Measurements from ENCODE around the gene OSBPL8. TPM values are rescaled to one million over a fixed set of nuclear protein-coding genes. Genes with fewer than 3 reads are reported as not detected.

The OSBPL8 gene
- total RNA-seq, 2 experiments from 2014 or later, result 154 to 160 TPM

DNA sequence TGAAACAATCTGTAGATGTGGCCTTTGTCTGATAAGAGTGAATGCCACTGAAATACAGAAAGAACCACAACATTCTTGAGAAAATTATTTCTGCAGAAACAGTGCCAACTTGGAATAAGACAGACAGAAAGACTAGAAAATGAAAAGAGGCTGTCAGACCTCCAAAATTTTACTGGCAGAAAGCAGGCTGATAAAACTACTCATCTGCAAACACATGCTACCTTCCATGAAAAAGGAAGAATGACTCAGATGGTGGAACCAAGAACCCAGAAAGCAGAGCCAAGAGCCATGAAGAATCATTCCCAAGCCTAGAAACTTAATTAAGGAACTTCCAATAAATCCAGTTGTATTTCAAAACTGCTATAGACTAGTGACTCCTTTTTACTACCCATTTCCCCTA is 31.9 kb upstream of the OSBPL8 start:
- CTCF ChIA-PET, result no interaction called here
- TF ChIP-seq, protein P1, sequence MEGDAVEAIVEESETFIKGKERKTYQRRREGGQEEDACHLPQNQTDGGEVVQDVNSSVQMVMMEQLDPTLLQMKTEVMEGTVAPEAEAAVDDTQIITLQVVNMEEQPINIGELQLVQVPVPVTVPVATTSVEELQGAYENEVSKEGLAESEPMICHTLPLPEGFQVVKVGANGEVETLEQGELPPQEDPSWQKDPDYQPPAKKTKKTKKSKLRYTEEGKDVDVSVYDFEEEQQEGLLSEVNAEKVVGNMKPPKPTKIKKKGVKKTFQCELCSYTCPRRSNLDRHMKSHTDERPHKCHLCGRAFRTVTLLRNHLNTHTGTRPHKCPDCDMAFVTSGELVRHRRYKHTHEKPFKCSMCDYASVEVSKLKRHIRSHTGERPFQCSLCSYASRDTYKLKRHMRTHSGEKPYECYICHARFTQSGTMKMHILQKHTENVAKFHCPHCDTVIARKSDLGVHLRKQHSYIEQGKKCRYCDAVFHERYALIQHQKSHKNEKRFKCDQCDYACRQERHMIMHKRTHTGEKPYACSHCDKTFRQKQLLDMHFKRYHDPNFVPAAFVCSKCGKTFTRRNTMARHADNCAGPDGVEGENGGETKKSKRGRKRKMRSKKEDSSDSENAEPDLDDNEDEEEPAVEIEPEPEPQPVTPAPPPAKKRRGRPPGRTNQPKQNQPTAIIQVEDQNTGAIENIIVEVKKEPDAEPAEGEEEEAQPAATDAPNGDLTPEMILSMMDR (IDR thresholded peaks at IDR 0.05), result no peak
- Histone ChIP-seq H3K4me3 (ENCODE audit: low read length) (no peak overlapping the region), H3K9me3 (ENCODE audit: control insufficient read depth in 1 of 2, insufficient read depth in 1 of 2, low read length in 2 of 2) (no peaks in the 10 kb centered on the region), H3K4me1 (ENCODE audit: insufficient read depth, low read length) (no peaks in the 10 kb centered on the region), H3K27me3 (ENCODE audit: control insufficient read depth in 1 of 2, insufficient read depth in 2 of 2, low read length in 2 of 2) (no peaks in the 10 kb centered on the region), H3K36me3 (ENCODE audit: insufficient read depth, low read length) (no peaks in the 10 kb centered on the region), H3K27ac (ENCODE audit: low read depth in 1 of 2, low read length in 2 of 2) (no peak overlapping the region)
- H3K4me3 Mint-ChIP-seq, result no peak overlapping the region
- H3K9me3 Mint-ChIP-seq, result no peaks in the 10 kb centered on the region
- peaks cover 4% of the 10 kb centered on the region for H3K4me1 Mint-ChIP-seq (ENCODE audit: low read depth)
- POLR2A ChIA-PET, result no interaction called here
- no peaks in the 10 kb centered on the region for H3K36me3 Mint-ChIP-seq (ENCODE audit: low read depth)
- no peak for DNase-seq
- intact Hi-C loops (cut with DNase I, micrococcal nuclease), result no loop called here
- no peaks in the 10 kb centered on the region for H3K27me3 Mint-ChIP-seq
- no peak overlapping the region for H3K27ac Mint-ChIP-seq
- ATAC-seq (ENCODE audit: poor library complexity), result no peak

DNA sequence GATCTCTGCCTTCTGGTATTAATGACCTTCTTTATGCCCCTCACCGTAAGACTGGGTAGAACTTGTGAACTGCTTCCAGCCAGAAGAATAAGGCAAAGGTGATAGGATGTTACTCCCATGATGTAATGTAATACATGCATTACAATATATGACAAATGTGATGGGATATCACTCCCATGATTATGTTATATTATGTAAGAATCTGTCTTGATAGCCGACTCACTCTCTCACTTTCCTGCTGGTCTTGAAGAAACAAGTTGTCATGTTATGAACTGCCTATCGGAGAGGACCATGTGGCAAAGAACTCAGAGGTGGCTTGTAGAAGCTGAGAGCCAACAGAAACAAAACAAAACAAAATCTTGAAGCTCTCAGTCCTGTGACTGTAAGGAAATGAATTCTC is 30.6 kb upstream of the OSBPL8 start:
- ChIA-PET POLR2A (no interaction called here), CTCF (no interaction called here)
- TF ChIP-seq, protein P1 (IDR thresholded peaks at IDR 0.05), result no peak
- no peaks in the 10 kb centered on the region for H3K27me3 ChIP-seq (ENCODE audit: control insufficient read depth in 1 of 2, insufficient read depth in 2 of 2, low read length in 2 of 2)
- DNase-seq (no peak), ATAC-seq (ENCODE audit: poor library complexity) (no peak)
- H3K4me1 Mint-ChIP-seq (ENCODE audit: low read depth), result peaks cover 4% of the 10 kb centered on the region
- H3K27ac ChIP-seq (ENCODE audit: low read depth in 1 of 2, low read length in 2 of 2), result no peak overlapping the region
- no peak overlapping the region for H3K4me3 ChIP-seq (ENCODE audit: low read length)
- no peaks in the 10 kb centered on the region for H3K36me3 Mint-ChIP-seq (ENCODE audit: low read depth)
- no peak overlapping the region for H3K27ac Mint-ChIP-seq
- no peaks in the 10 kb centered on the region for H3K9me3 ChIP-seq (ENCODE audit: control insufficient read depth in 1 of 2, insufficient read depth in 1 of 2, low read length in 2 of 2)
- no peaks in the 10 kb centered on the region for H3K36me3 ChIP-seq (ENCODE audit: insufficient read depth, low read length)
- H3K4me1 ChIP-seq (ENCODE audit: insufficient read depth, low read length), result no peaks in the 10 kb centered on the region
- intact Hi-C loops (cut with DNase I, micrococcal nuclease), result no loop called here
- H3K27me3 Mint-ChIP-seq, result no peaks in the 10 kb centered on the region
- no peaks in the 10 kb centered on the region for H3K9me3 Mint-ChIP-seq
- no peak overlapping the region for H3K4me3 Mint-ChIP-seq

DNA sequence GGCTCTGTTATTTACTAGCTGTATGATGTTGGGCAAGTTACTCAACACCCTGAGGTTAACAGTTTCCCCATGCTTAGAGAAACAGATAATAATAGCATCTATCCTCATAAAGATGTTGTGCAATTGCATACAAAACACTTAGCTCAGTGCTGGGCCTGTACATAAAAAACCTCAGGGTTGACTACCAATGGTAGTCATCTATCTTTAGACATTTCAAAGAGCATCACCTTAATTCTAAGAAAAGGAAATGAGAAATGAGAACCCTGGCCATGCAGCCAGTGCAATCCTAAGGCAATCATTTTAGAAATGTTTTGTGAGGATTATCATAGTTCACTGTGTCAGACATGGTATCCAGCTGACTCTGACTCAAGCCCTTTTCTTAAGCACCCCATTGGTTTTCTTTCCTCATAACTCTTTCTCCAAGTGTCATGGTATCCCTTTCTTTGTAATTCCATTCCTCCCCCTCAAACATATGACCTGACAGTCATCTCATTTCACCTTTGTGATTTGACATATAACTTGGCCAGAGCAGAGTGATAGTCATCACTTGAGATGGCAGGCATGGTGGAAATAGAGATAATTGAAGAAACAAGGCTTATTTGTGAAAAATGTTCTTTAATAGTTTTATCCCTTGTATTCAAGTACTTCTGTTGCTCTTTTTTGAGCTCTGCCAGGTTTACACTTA is 29.5 kb upstream of the OSBPL8 start:
- CTCF ChIA-PET, result interaction anchor here (1.5 kb wide), 1 partner anchor 10 kb away, joined by 3 read pairs; no protein-coding TSS in a partner anchor
- POLR2A ChIA-PET, result no interaction called here
- Histone ChIP-seq H3K4me1 (ENCODE audit: insufficient read depth, low read length) (no peaks in the 10 kb centered on the region), H3K9me3 (ENCODE audit: control insufficient read depth in 1 of 2, insufficient read depth in 1 of 2, low read length in 2 of 2) (no peaks in the 10 kb centered on the region), H3K4me3 (ENCODE audit: low read length) (no peak overlapping the region), H3K36me3 (ENCODE audit: insufficient read depth, low read length) (no peaks in the 10 kb centered on the region), H3K27ac (ENCODE audit: low read depth in 1 of 2, low read length in 2 of 2) (no peak overlapping the region), H3K27me3 (ENCODE audit: control insufficient read depth in 1 of 2, insufficient read depth in 2 of 2, low read length in 2 of 2) (no peaks in the 10 kb centered on the region)
- DNase-seq (peak in 3 of 14 experiments; percentile 17 to 32 (median 21)), ATAC-seq (ENCODE audit: poor library complexity) (no peak)
- Mint-ChIP-seq H3K27me3 (no peaks in the 10 kb centered on the region), H3K4me3 (no peak overlapping the region), H3K9me3 (no peaks in the 10 kb centered on the region), H3K4me1 (ENCODE audit: low read depth) (peaks cover 4% of the 10 kb centered on the region), H3K36me3 (ENCODE audit: low read depth) (no peaks in the 10 kb centered on the region), H3K27ac (no peak overlapping the region)
- TF ChIP-seq, protein P1 (IDR thresholded peaks at IDR 0.05), result no peak
- intact Hi-C loops (cut with DNase I, micrococcal nuclease), result loop anchor here (5.0 to 10.0 kb wide), 4 partner anchors 132 to 1904 kb away; no protein-coding TSS in a partner anchor

Measured in CD4-positive, alpha-beta T cell (primary cell).